ENCODE measurements around the gene PKP3. TPM values are rescaled to one million over a fixed set of nuclear protein-coding genes. Genes with fewer than 3 reads are reported as not detected.

The PKP3 gene
- total RNA-seq, 1 donor, result 5.6 TPM

GRCh38 chr11:351411-351810, 42.6 kb upstream of the PKP3 start:
- TF ChIP-seq CTCF (IDR thresholded peaks at IDR 0.05; ENCODE audit: insufficient read depth, low read length), result no peak
- DNase-seq (ENCODE audit: low read depth), result no peak

GRCh38 chr11:352456-353031, 41.5 kb upstream of the PKP3 start:
- no peak for DNase-seq (ENCODE audit: low read depth)
- H3K4me3 ChIP-seq (ENCODE audit: low read depth, low read length), result no peak overlapping the region
- TF ChIP-seq CTCF (IDR thresholded peaks at IDR 0.05; ENCODE audit: insufficient read depth, low read length), result no peak

More at GRCh38 chr11:351411-351810, 42.6 kb upstream of the PKP3 start:
- H3K4me3 ChIP-seq (ENCODE audit: low read depth, low read length), result no peak overlapping the region

- H3K4me3 ChIP-seq (ENCODE audit: low read depth, low read length), result no peak overlapping the region
- peak; percentile 89 for DNase-seq (ENCODE audit: low read depth)
- no peak for TF ChIP-seq CTCF (IDR thresholded peaks at IDR 0.05; ENCODE audit: insufficient read depth, low read length)
Measured at GRCh38 chr11:353179-353873, 40.7 kb upstream of the PKP3 start.

GRCh38 chr11:355581-356458, 38.2 kb upstream of the PKP3 start:
- H3K4me3 ChIP-seq (ENCODE audit: low read depth, low read length), result peak overlapping the region; percentile 53
- TF ChIP-seq CTCF (IDR thresholded peaks at IDR 0.05; ENCODE audit: insufficient read depth, low read length), result no peak
- peak; percentile 96 for DNase-seq (ENCODE audit: low read depth)

GRCh38 chr11:356610-357009, 37.4 kb upstream of the PKP3 start:
- no peak overlapping the region for H3K4me3 ChIP-seq (ENCODE audit: low read depth, low read length)
- no peak for DNase-seq (ENCODE audit: low read depth)
- no peak for TF ChIP-seq CTCF (IDR thresholded peaks at IDR 0.05; ENCODE audit: insufficient read depth, low read length)

- no peak for TF ChIP-seq CTCF (IDR thresholded peaks at IDR 0.05; ENCODE audit: insufficient read depth, low read length)
- no peak overlapping the region for H3K4me3 ChIP-seq (ENCODE audit: low read depth, low read length)
- DNase-seq (ENCODE audit: low read depth), result no peak
Measured at GRCh38 chr11:357582-357981, 36.4 kb upstream of the PKP3 start.
